H1 (cell line): ENCODE measurements around the gene PRIMA1. TPM values are rescaled to one million over a fixed set of nuclear protein-coding genes. Genes with fewer than 3 reads are reported as not detected.

Experiments used
- CTCF ChIA-PET: fragments of 300-600 bp; sonication (Branson Sonifier 250); formaldehyde crosslinking; loops from one replicate; lab custom pipeline; 2021; ENCODE audit not compliant: partially characterized antibody; lab: Charles Lee
- POLR2A ChIA-PET: fragments of 300-600 bp; sonication (Branson Sonifier 250); formaldehyde crosslinking; loops from one replicate; lab custom pipeline; 2021; ENCODE audit warnings: inconsistent platforms; ENCODE audit not compliant: partially characterized antibody; lab: Charles Lee
- DNase-seq, 2 experiments: peaks; one replicate each; pipeline versions ENCODE4 v3.0.0 to v3.0.0-alpha.2; 2010 to 2022; ENCODE audit warnings: low spot score in 2 of 2, low read depth in 1 of 2, mixed read lengths in 1 of 2
- FAIRE-seq: peaks from 2 replicates; lab custom pipeline; 2011; peaks lifted over from hg19 to GRCh38; lab: Jason Lieb, UNC
- H2AFZ ChIP-seq: 2 replicates; pipeline ENCODE4 v1.8.1; 2012; ENCODE audit warnings: low read length, inconsistent platforms
- H2AK5ac ChIP-seq: 2 replicates; pipeline ENCODE4 v1.6.1; 2013; ENCODE audit warnings: low read depth, low read length
- H2BK120ac ChIP-seq: replicated peaks from 2 replicates; pipeline ENCODE3; 2013; ENCODE audit warnings: low read depth, low read length, inconsistent platforms
- H2BK12ac ChIP-seq: 2 replicates; pipeline ENCODE4 v1.6.1; 2013; ENCODE audit warnings: low read depth, low read length
- H2BK15ac ChIP-seq: 2 replicates; pipeline ENCODE4 v1.6.1; 2013; ENCODE audit warnings: low read length
- H2BK20ac ChIP-seq: 2 replicates; pipeline ENCODE4 v1.6.1; 2013; ENCODE audit warnings: low read length
- H2BK5ac ChIP-seq: 2 replicates; pipeline ENCODE4 v1.6.1; 2013; ENCODE audit warnings: low read depth, low read length
- H3K14ac ChIP-seq: 2 replicates; pipeline ENCODE4 v1.6.1; 2013; ENCODE audit warnings: inconsistent platforms; ENCODE audit not compliant: insufficient read length
- H3K18ac ChIP-seq: 2 replicates; pipeline ENCODE4 v1.6.1; 2013; ENCODE audit warnings: low read length; ENCODE audit errors: extremely low read depth
- H3K23ac ChIP-seq: 2 replicates; pipeline ENCODE4 v1.6.1; 2013; ENCODE audit warnings: inconsistent platforms; ENCODE audit not compliant: insufficient read length
- H3K23me2 ChIP-seq: 2 replicates; pipeline ENCODE4 v1.6.1; 2013; ENCODE audit warnings: low read depth, low read length
- H3K27ac ChIP-seq: 2 replicates; pipeline ENCODE4 v1.6.1; 2011; ENCODE audit warnings: low read depth, low read length, inconsistent platforms
- H3K27me3 ChIP-seq, 4 experiments: replicated peaks in 1 of 4; 1 replicate in 1 of 4; 2 replicates in 3 of 4; pipeline versions ENCODE4 v1.6.1 to v1.8.1; 2011 to 2013; ENCODE audit warnings: low read length in 3 of 4, mild to moderate bottlenecking in 3 of 4, inconsistent platforms in 2 of 4, mixed read lengths in 2 of 4, moderate library complexity in 1 of 4; ENCODE audit not compliant: control insufficient read depth in 3 of 4, insufficient read depth in 3 of 4; ENCODE audit errors: extremely low read depth in 1 of 4
- H3K36me3 ChIP-seq, 4 experiments: 2 replicates each; pipeline versions ENCODE4 v1.6.1 to v1.8.1; 2011 to 2013; ENCODE audit warnings: mild to moderate bottlenecking in 4 of 4, low read length in 3 of 4, moderate library complexity in 2 of 4, control low read depth in 1 of 4, inconsistent platforms in 1 of 4; ENCODE audit not compliant: insufficient read depth in 4 of 4, control insufficient read depth in 2 of 4
- H3K4ac ChIP-seq: replicated peaks from 2 replicates; pipeline ENCODE3; 2013; ENCODE audit warnings: low read length, low read depth, mixed read lengths, inconsistent platforms; ENCODE audit not compliant: insufficient read length
- H3K4me1 ChIP-seq, 4 experiments: replicated peaks in 1 of 4; 1 replicate in 1 of 4; 2 replicates in 3 of 4; pipeline versions ENCODE4 v1.6.1 to v1.8.1; 2011 to 2013; ENCODE audit warnings: low read length in 3 of 4, inconsistent platforms in 2 of 4, mixed read lengths in 1 of 4; ENCODE audit not compliant: insufficient read depth in 4 of 4, control insufficient read depth in 3 of 4
- H3K4me2 ChIP-seq, 2 experiments: 2 replicates each; pipeline versions ENCODE4 v1.6.1 to v1.8.1; 2011 to 2013; ENCODE audit warnings: low read depth in 2 of 2, low read length in 2 of 2, control low read depth in 1 of 2, inconsistent platforms in 1 of 2, mild to moderate bottlenecking in 1 of 2; ENCODE audit not compliant: insufficient read depth in 1 of 2
- H3K4me3 ChIP-seq, 4 experiments: fragments of 200-600, 300-600 bp in 1 of 4; sonication (generic), shearing (Covaris generic), sonication (Bioruptor Twin) in 1 of 4; 2 replicates each; pipeline versions ENCODE4 v1.5.1 to v1.8.1; 2011 to 2016; ENCODE audit warnings: low read length in 4 of 4, low read depth in 3 of 4, control low read depth in 2 of 4, inconsistent platforms in 2 of 4, mild to moderate bottlenecking in 2 of 4, mixed read lengths in 1 of 4, moderate library complexity in 1 of 4; ENCODE audit not compliant: insufficient read depth in 2 of 4; ENCODE audit errors: extremely low read depth in 1 of 4
- H3K56ac ChIP-seq: replicated peaks from 2 replicates; pipeline ENCODE3; 2013; ENCODE audit warnings: low read depth, mild to moderate bottlenecking, mixed read lengths, low read length, inconsistent platforms; ENCODE audit not compliant: insufficient read length
- H3K79me1 ChIP-seq: 2 replicates; pipeline ENCODE4 v1.6.1; 2013; ENCODE audit warnings: low read depth, low read length, control low read depth
- H3K79me2 ChIP-seq, 2 experiments: 2 replicates each; pipeline versions ENCODE4 v1.6.1 to v1.8.1; 2012 to 2013; ENCODE audit warnings: low read length in 2 of 2, mild to moderate bottlenecking in 2 of 2, inconsistent platforms in 1 of 2; ENCODE audit not compliant: insufficient read depth in 2 of 2, control insufficient read depth in 1 of 2
- H3K9ac ChIP-seq, 4 experiments: replicated peaks in 1 of 4; 1 replicate in 1 of 4; 2 replicates in 3 of 4; pipeline versions ENCODE4 v1.6.1 to v1.8.1; 2011 to 2013; ENCODE audit warnings: low read depth in 3 of 4, low read length in 3 of 4, control low read depth in 2 of 4, mild to moderate bottlenecking in 2 of 4, moderate library complexity in 2 of 4, inconsistent platforms in 1 of 4; ENCODE audit errors: extremely low read depth in 1 of 4
- H3K9me3 ChIP-seq, 2 experiments: 2 replicates each; pipeline versions ENCODE4 v1.6.1 to v1.8.1; 2012 to 2013; ENCODE audit warnings: mild to moderate bottlenecking in 2 of 2, moderate library complexity in 2 of 2, control low read depth in 1 of 2, inconsistent platforms in 1 of 2, low read depth in 1 of 2, low read length in 1 of 2, mixed read lengths in 1 of 2; ENCODE audit not compliant: insufficient read depth in 2 of 2
- H4K20me1 ChIP-seq, 2 experiments: replicated peaks in 1 of 2; 2 replicates each; pipeline versions ENCODE3 to v1.8.1; 2011 to 2013; ENCODE audit warnings: inconsistent platforms in 2 of 2, low read length in 2 of 2, mild to moderate bottlenecking in 1 of 2; ENCODE audit not compliant: insufficient read depth in 2 of 2, control insufficient read depth in 1 of 2
- H4K5ac ChIP-seq: 2 replicates; pipeline ENCODE4 v1.6.1; 2013; ENCODE audit warnings: low read length, low read depth, mixed read lengths, inconsistent platforms; ENCODE audit not compliant: insufficient read length
- H4K8ac ChIP-seq: 2 replicates; pipeline ENCODE4 v1.8.0; 2013; ENCODE audit warnings: mild to moderate bottlenecking, moderate library complexity, low read length, inconsistent platforms; ENCODE audit not compliant: insufficient read depth; ENCODE audit errors: extremely low read depth
- H4K91ac ChIP-seq: replicated peaks from 2 replicates; pipeline ENCODE3; 2013; ENCODE audit warnings: low read length, mixed read lengths, inconsistent platforms; ENCODE audit not compliant: insufficient read length
- BCL11A ChIP-seq, 2 experiments: IDR thresholded peaks; one replicate each; pipeline ENCODE4 v1.6.1; 2011; ENCODE audit warnings: low read depth in 2 of 2, low read length in 2 of 2, mild to moderate bottlenecking in 2 of 2
- CBX5 ChIP-seq: fragments of 300-800, 300-1000 bp; sonication (generic); IDR thresholded peaks from 2 replicates; pipeline ENCODE4 v1.7.1; 2016; ENCODE audit warnings: antibody characterized with exemption, low read length, low read depth
- CREB1 ChIP-seq: IDR thresholded peaks from 2 replicates; pipeline ENCODE4 v1.6.1; 2012; ENCODE audit warnings: inconsistent platforms
- CTBP2 ChIP-seq: IDR thresholded peaks from 2 replicates; pipeline ENCODE4 v1.7.0; 2011; ENCODE audit warnings: borderline replicate concordance, mild to moderate bottlenecking, moderate library complexity, mixed read lengths, low read length; ENCODE audit not compliant: insufficient read depth, insufficient read length
- EZH2 ChIP-seq: fragments of 200-600 bp; sonication (generic); IDR thresholded peaks from 2 replicates; pipeline ENCODE4 v1.7.1; 2012; ENCODE audit warnings: low read depth, mild to moderate bottlenecking, moderate library complexity, low read length, inconsistent platforms; ENCODE audit not compliant: severe bottlenecking
- JUN ChIP-seq: IDR thresholded peaks from 2 replicates; pipeline ENCODE4 v1.6.1; 2011; ENCODE audit warnings: low read depth, mild to moderate bottlenecking, improper control_type of control experiment, low read length
- POLR2A ChIP-seq, 2 experiments: IDR thresholded peaks; 1 replicate in 1 of 2; 2 replicates in 1 of 2; pipeline ENCODE4 v1.6.1; 2011; ENCODE audit warnings: low read depth in 2 of 2, low read length in 2 of 2, mild to moderate bottlenecking in 2 of 2; ENCODE audit errors: control extremely low read depth in 1 of 2
- POU5F1 ChIP-seq: IDR thresholded peaks from 2 replicates; pipeline ENCODE4 v1.6.1; 2011; ENCODE audit warnings: low read depth, mild to moderate bottlenecking, low read length, moderate library complexity
- RFX5 ChIP-seq: IDR thresholded peaks from 2 replicates; pipeline ENCODE4 v1.6.1; 2011; ENCODE audit warnings: low read depth, low read length, improper control_type of control experiment, borderline replicate concordance
- RXRA ChIP-seq: IDR thresholded peaks from 2 replicates; pipeline ENCODE4 v1.6.1; 2011; ENCODE audit warnings: low read depth, mild to moderate bottlenecking, low read length, moderate library complexity; ENCODE audit not compliant: insufficient read depth
- SAP30 ChIP-seq: fragments of 300-600 bp; sonication (generic); IDR thresholded peaks from 2 replicates; pipeline ENCODE4 v1.7.1; 2012; ENCODE audit warnings: low read length, moderate library complexity, mild to moderate bottlenecking, inconsistent platforms; ENCODE audit not compliant: insufficient read depth, insufficient replicate concordance
- SIN3A ChIP-seq, 2 experiments: IDR thresholded peaks in 1 of 2; conservative IDR thresholded peaks in 1 of 2; 2 replicates each; pipeline ENCODE4 v1.6.1; 2011 to 2012; ENCODE audit warnings: low read length in 2 of 2, improper control_type of control experiment in 1 of 2, low read depth in 1 of 2, mild to moderate bottlenecking in 1 of 2
- SUZ12 ChIP-seq: fragments of 200-600 bp; sonication (generic); IDR thresholded peaks from 2 replicates; pipeline ENCODE4 v1.6.1; 2012; ENCODE audit warnings: mild to moderate bottlenecking, inconsistent platforms, low read length, moderate library complexity, mixed read lengths
- TAF1 ChIP-seq: IDR thresholded peaks from 2 replicates; pipeline ENCODE4 v1.6.1; 2011; ENCODE audit warnings: mild to moderate bottlenecking, low read depth, low read length
- WGBS, 2 experiments: shearing (Covaris generic) in 1 of 2; methylation state at CpG; one replicate each; pipeline versions ENCODE4 v1.1.6 to v1.1.7; 2013 to 2015; ENCODE audit warnings: low lambda C conversion rate in 2 of 2, mixed read lengths in 2 of 2, inconsistent platforms in 1 of 2, low coverage in 1 of 2, missing lambda C conversion rate in 1 of 2; ENCODE audit not compliant: insufficient replicate concordance in 2 of 2, insufficient coverage in 1 of 2, insufficient read length in 1 of 2; ENCODE audit errors: extremely low coverage in 1 of 2, missing lambda C conversion rate in 1 of 2; 5-methylcytosine and 5-hydroxymethylcytosine counted together
- polyA plus RNA-seq, 7 experiments: library from polyadenylated mRNA; depleted of rRNA in 3 of 7; stranded (reverse) in 5 of 7; unstranded in 2 of 7; fragments of >200 nt in 5 of 7; fragments of 200-250 nt in 2 of 7; gene quantifications; 1 replicate in 5 of 7; 2 replicates in 1 of 7; 4 replicates in 1 of 7; pipeline versions ENCODE4 v1.2.1 to v1.2.3, GENCODE V29; 2011 to 2013; ENCODE audit warnings: missing spikeins in 2 of 7, mixed read lengths in 2 of 7
- total RNA-seq: library from RNA; stranded (reverse); fragmentation: NEBNext Ultra II Directional; extraction: Animal tissue kit (Norgen Biotek cat#: 25700); gene quantifications from 2 replicates; pipeline ENCODE4 v1.2.1, GENCODE V29; 2021

Gene PRIMA1
- total and polyA plus RNA-seq, 2 of the 8 experiments (the other 6 are each of a cell fraction or from before 2014, with no cell fraction given), result 2.8 to 4.5 TPM

- Histone ChIP-seq H4K5ac (no peak overlapping the region), H4K91ac (no peak overlapping the region), H3K36me3 (no peaks in the 10 kb centered on the region), H4K8ac (no peak overlapping the region), H2AFZ (no peak overlapping the region), H3K14ac (no peak overlapping the region), H3K23me2 (no peaks in the 10 kb centered on the region), H3K9me3 (no peaks in the 10 kb centered on the region), H3K79me2 (no peaks in the 10 kb centered on the region), H3K18ac (no peak overlapping the region), H3K27ac (no peak overlapping the region), H3K79me1 (no peaks in the 10 kb centered on the region), H4K20me1 (no peaks in the 10 kb centered on the region), H3K56ac (no peak overlapping the region), H2BK15ac (no peak overlapping the region), H3K4me2 (no peak overlapping the region), H3K4me3 (no peak overlapping the region), H2BK12ac (no peak overlapping the region), H2BK20ac (no peak overlapping the region), H2AK5ac (no peak overlapping the region), H3K23ac (no peak overlapping the region), H2BK120ac (no peak overlapping the region), H3K27me3 (peaks cover 0 to 3% (median under 1%) of the 10 kb centered on the region in 4 experiments; a peak in 3 of 7 replicates), H2BK5ac (no peak overlapping the region), H3K4ac (no peak overlapping the region), H3K9ac (no peak overlapping the region), H3K4me1 (peaks cover 0 to under 1% (median under 1%) of the 10 kb centered on the region in 4 experiments; a peak in 2 of 7 replicates)
- WGBS, 2 experiments, result 84% methylated on average over 5 of the region's 5 CpGs; no CpG with 5 or more reads in 1 of the 2 experiments
- CTCF ChIA-PET, result interaction anchor here (1.3 to 1.6 kb wide), 5 partner anchors 9 to 140 kb away, joined by 3 to 4 read pairs (median 3); no protein-coding TSS in a partner anchor
- DNase-seq (no peak), FAIRE-seq (no peak)
- POLR2A ChIA-PET, result interaction anchor here (0.6 kb wide), 1 partner anchor 11 kb away, joined by 3 read pairs; no protein-coding TSS in a partner anchor
- TF ChIP-seq JUN (no peak), CBX5 (no peak), TAF1 (no peak), SIN3A (conservative IDR thresholded peaks at IDR 0.05 in 1 of 2, IDR thresholded peaks at IDR 0.05 in 1 of 2; ENCODE audit: low read depth in 1 of 2, low read length in 2 of 2) (no peak), BCL11A (IDR thresholded peaks at IDR 0.05; ENCODE audit: low read depth in 2 of 2, low read length in 2 of 2) (no peak), POLR2A (IDR thresholded peaks at IDR 0.05; ENCODE audit: control extremely low read depth in 1 of 2, low read depth in 2 of 2, low read length in 2 of 2) (no peak), RXRA (no peak), CTBP2 (no peak), EZH2 (no peak), SAP30 (no peak), CREB1 (no peak), POU5F1 (no peak), SUZ12 (no peak), RFX5 (no peak)
Measured at GRCh38 chr14:93794756-93795155, 6.5 kb upstream of the PRIMA1 start.
